ENCODE results near the gene IGSF8. TPM values are rescaled to one million over a fixed set of nuclear protein-coding genes. Genes with fewer than 3 reads are reported as not detected.

Gene IGSF8
- 37.5 TPM for total RNA-seq
- long read RNA-seq, transcript IGSF8-202 (7 exons, 2,366 nt): minor isoform, 5 of 102 reads
- long read RNA-seq, transcript IGSF8-201 (7 exons, 2,343 nt): major isoform, 62 of 102 reads
- long read RNA-seq, partial matches to known transcripts: 11 of 102 reads
- long read RNA-seq, other reads (novel, unspliced or antisense): 24 of 102 reads

- peaks cover 28% of the 10 kb centered on the region for H3K4me1 ChIP-seq
- H3K36me3 ChIP-seq: peaks cover 13% of the 10 kb centered on the region
- no peaks in the 10 kb centered on the region for H3K27me3 ChIP-seq
- peak within 1 kb of the TSS; percentile 77 for H3K4me3 ChIP-seq
- no peak for TF ChIP-seq CTCF (IDR thresholded peaks at IDR 0.05)
- DNase-seq (peak; percentile 96), ATAC-seq (peak; percentile 85)
- intact Hi-C loops (cut with DNase I): no loop called here
- H3K27ac ChIP-seq: peak within 1 kb of the TSS; percentile 98
- H3K9me3 ChIP-seq: no peaks in the 10 kb centered on the region
Measured at GRCh38 chr1:160097911-160098851, at the start of gene IGSF8. Gene IGSF8 (minus strand): TSS chr1:160098619. CDS start chr1:160098472, 147 bp downstream.

- Histone ChIP-seq H3K4me3 (no peak overlapping the region), H3K27me3 (no peaks in the 10 kb centered on the region), H3K27ac (no peak overlapping the region), H3K4me1 (no peaks in the 10 kb centered on the region), H3K36me3 (no peaks in the 10 kb centered on the region), H3K9me3 (no peaks in the 10 kb centered on the region)
- intact Hi-C loops (cut with DNase I): no loop called here
- DNase-seq (no peak), ATAC-seq (no peak)
- TF ChIP-seq CTCF (IDR thresholded peaks at IDR 0.05): no peak
Measured at GRCh38 chr1:160148121-160148520, 49.7 kb upstream of the IGSF8 start.

GRCh38 chr1:160146107-160146506 is 47.7 kb upstream of the IGSF8 start:
- DNase-seq: no peak
- TF ChIP-seq CTCF (IDR thresholded peaks at IDR 0.05): no peak

GRCh38 chr1:160144921-160145320 is 46.5 kb upstream of the IGSF8 start:
- H3K4me3 ChIP-seq: no peak overlapping the region
- ATAC-seq (no peak), DNase-seq (no peak)
- no peaks in the 10 kb centered on the region for H3K27me3 ChIP-seq
- H3K9me3 ChIP-seq: no peaks in the 10 kb centered on the region
- H3K4me1 ChIP-seq: no peaks in the 10 kb centered on the region
- no peak for TF ChIP-seq CTCF (IDR thresholded peaks at IDR 0.05)
- no peaks in the 10 kb centered on the region for H3K36me3 ChIP-seq
- H3K27ac ChIP-seq: no peak overlapping the region
- intact Hi-C loops (cut with DNase I): no loop called here

More at GRCh38 chr1:160146107-160146506, 47.7 kb upstream of the IGSF8 start:
- no peaks in the 10 kb centered on the region for H3K36me3 ChIP-seq
- no peaks in the 10 kb centered on the region for H3K4me1 ChIP-seq
- no peak overlapping the region for H3K4me3 ChIP-seq
- intact Hi-C loops (cut with DNase I): no loop called here
- H3K9me3 ChIP-seq: no peaks in the 10 kb centered on the region
- no peak for ATAC-seq
- no peak overlapping the region for H3K27ac ChIP-seq
- no peaks in the 10 kb centered on the region for H3K27me3 ChIP-seq

- no peak for TF ChIP-seq CTCF (IDR thresholded peaks at IDR 0.05)
- H3K36me3 ChIP-seq: no peaks in the 10 kb centered on the region
- DNase-seq: no peak
- intact Hi-C loops (cut with DNase I): no loop called here
- no peak overlapping the region for H3K4me3 ChIP-seq
- no peaks in the 10 kb centered on the region for H3K9me3 ChIP-seq
- H3K27me3 ChIP-seq: no peaks in the 10 kb centered on the region
- ATAC-seq: peak; percentile 93
- no peaks in the 10 kb centered on the region for H3K4me1 ChIP-seq
- H3K27ac ChIP-seq: no peak overlapping the region
Measured at GRCh38 chr1:160143695-160144094, 45.3 kb upstream of the IGSF8 start.
